ENCODE results near the gene PRUNE2.
"Not testable (repeated sequence)": the region's sequence is repeated elsewhere in the genome, so short reads cannot be mapped to it uniquely, and the experiment has no call there.

PRUNE2 gene

DNA sequence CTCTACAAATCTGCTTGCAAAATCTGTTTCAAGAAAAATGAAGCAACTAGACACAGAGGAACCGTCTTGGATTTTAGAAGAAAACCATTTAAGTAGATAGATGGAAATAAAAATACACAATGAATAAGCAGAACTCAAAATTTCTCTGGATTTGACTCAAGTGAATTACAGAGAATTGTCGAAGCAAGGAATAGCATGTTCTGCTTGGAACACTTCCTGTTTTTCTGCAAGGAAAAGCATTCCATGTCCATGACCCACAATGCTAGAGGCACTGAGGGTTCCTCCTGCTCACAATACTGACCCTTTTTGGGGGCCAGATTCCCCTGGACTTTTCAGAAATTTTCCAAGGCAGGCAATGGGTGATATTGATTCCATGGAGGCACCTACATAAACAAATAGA is 29.8 kb downstream of the PRUNE2 start:
- Histone ChIP-seq H3K4me3 (ENCODE audit: low read length in 2 of 2) (no peak overlapping the region), H3K36me3 (ENCODE audit: control insufficient read depth in 2 of 2, insufficient read depth in 2 of 2, low read length in 2 of 2) (no peaks in the 10 kb centered on the region), H3K9ac (ENCODE audit: low read depth in 1 of 2, low read length in 2 of 2) (no peak overlapping the region), H3K27me3 (ENCODE audit: control insufficient read depth in 2 of 2, insufficient read depth in 2 of 2, low read length in 2 of 2) (no peaks in the 10 kb centered on the region), H3K27ac (ENCODE audit: low read depth in 2 of 2, low read length in 2 of 2) (peak overlapping the region in 1 of 2 donors; percentile 37), H3K4me1 (ENCODE audit: control insufficient read depth in 2 of 2, insufficient read depth in 2 of 2, low read length in 2 of 2) (no peaks in the 10 kb centered on the region), H3K9me3 (ENCODE audit: control insufficient read depth in 2 of 2, low read length in 2 of 2) (no peaks in the 10 kb centered on the region)

DNA sequence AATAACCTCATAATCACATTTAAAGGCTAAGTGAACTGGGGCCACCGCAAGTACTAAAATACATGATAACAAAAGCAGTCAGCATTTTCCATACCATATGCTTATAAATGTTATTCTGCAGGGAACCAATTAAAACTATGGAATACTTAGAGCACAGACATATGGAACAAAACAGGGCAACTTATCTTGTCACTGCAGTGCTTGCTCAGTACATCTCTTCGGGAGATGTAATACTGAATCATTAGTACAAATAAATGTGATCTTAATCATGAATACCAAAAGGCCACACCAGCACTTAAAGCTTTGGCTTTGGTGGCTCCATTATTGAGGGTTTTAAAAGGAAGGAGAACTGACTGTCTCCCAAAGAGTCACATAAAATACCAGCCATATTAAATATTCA is 32.1 kb downstream of the PRUNE2 start:
- Histone ChIP-seq H3K4me3 (ENCODE audit: low read length in 2 of 2) (no peak overlapping the region), H3K4me1 (ENCODE audit: control insufficient read depth in 2 of 2, insufficient read depth in 2 of 2, low read length in 2 of 2) (no peaks in the 10 kb centered on the region), H3K9ac (ENCODE audit: low read depth in 1 of 2, low read length in 2 of 2) (no peak overlapping the region)

DNA sequence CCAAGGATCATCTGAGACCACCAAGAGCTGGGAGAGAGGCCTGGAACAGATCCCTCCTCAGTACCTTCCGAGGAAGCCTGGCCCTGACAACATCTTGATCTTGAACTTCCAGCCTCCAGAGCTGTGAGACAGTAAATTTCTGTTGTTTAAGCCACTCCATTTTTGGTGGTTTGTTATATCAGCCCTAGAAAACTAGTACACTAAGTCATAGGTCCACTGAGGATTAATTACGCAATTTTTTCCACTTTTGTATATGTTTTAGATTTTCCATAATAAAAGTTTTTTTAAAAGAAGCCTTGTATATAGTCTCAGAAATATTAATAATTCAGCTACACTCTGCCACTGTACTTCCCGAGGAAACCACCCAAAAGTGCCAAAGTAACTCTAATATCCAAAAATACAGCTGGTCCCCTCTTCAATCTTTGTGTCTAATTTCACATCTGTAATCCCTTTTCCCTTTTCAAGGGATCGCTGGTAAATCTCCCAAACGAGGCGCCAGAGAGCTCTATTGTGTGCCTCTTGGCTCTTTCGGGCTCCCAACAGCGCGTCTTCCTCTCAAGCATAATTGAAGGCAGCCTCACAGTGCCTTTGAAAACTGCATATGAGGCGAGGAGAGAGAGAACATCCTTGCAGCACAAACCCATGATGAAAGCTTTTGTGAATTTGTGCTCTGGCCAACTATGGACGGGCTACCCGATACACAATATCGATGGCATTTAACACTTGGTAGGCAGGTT is 32.7 kb downstream of the PRUNE2 start:
- H3K4me3 ChIP-seq (ENCODE audit: low read length in 2 of 2) = no peak overlapping the region
- H3K9me3 ChIP-seq (ENCODE audit: control insufficient read depth in 2 of 2, low read length in 2 of 2) = no peaks in the 10 kb centered on the region
- no peaks in the 10 kb centered on the region for H3K27me3 ChIP-seq (ENCODE audit: control insufficient read depth in 2 of 2, insufficient read depth in 2 of 2, low read length in 2 of 2)
- H3K36me3 ChIP-seq (ENCODE audit: control insufficient read depth in 2 of 2, insufficient read depth in 2 of 2, low read length in 2 of 2) = no peaks in the 10 kb centered on the region
- peak overlapping the region in 1 of 2 donors; percentile 8 for H3K27ac ChIP-seq (ENCODE audit: low read depth in 2 of 2, low read length in 2 of 2)
- no peaks in the 10 kb centered on the region for H3K4me1 ChIP-seq (ENCODE audit: control insufficient read depth in 2 of 2, insufficient read depth in 2 of 2, low read length in 2 of 2)
- H3K9ac ChIP-seq (ENCODE audit: low read depth in 1 of 2, low read length in 2 of 2) = no peak overlapping the region

More for the DNA sequence above, 32.1 kb downstream of the PRUNE2 start:
- Histone ChIP-seq H3K27ac (ENCODE audit: low read depth in 2 of 2, low read length in 2 of 2) (no peak overlapping the region), H3K27me3 (ENCODE audit: control insufficient read depth in 2 of 2, insufficient read depth in 2 of 2, low read length in 2 of 2) (no peaks in the 10 kb centered on the region), H3K9me3 (ENCODE audit: control insufficient read depth in 2 of 2, low read length in 2 of 2) (no peaks in the 10 kb centered on the region), H3K36me3 (ENCODE audit: control insufficient read depth in 2 of 2, insufficient read depth in 2 of 2, low read length in 2 of 2) (no peaks in the 10 kb centered on the region)

DNA sequence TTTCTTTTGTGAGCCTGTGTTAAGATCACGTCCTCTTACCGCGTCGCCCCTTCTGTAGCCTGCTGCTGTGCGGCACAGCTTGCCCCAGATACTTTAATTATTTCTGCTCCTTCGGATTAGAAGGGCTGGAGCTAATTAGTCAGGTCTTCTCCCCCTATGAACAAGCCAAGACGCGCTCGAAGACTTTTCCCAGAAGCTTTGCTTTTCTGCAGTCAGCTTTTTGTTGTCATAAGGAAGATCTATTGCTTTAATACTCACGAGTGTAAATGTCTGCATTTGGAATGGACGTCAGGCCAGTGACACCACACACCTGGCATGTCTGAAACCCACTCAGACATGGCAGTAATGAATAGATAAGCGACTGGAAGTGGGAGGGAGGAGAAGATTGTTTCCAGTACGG is 37.0 kb downstream of the PRUNE2 start:
- Histone ChIP-seq H3K36me3 (ENCODE audit: control insufficient read depth in 2 of 2, insufficient read depth in 2 of 2, low read length in 2 of 2) (no peaks in the 10 kb centered on the region), H3K4me1 (ENCODE audit: control insufficient read depth in 2 of 2, insufficient read depth in 2 of 2, low read length in 2 of 2) (no peaks in the 10 kb centered on the region), H3K27ac (ENCODE audit: low read depth in 2 of 2, low read length in 2 of 2) (no peak overlapping the region), H3K9ac (ENCODE audit: low read depth in 1 of 2, low read length in 2 of 2) (no peak overlapping the region), H3K27me3 (ENCODE audit: control insufficient read depth in 2 of 2, insufficient read depth in 2 of 2, low read length in 2 of 2) (no peaks in the 10 kb centered on the region), H3K4me3 (ENCODE audit: low read length in 2 of 2) (no peak overlapping the region), H3K9me3 (ENCODE audit: control insufficient read depth in 2 of 2, low read length in 2 of 2) (no peaks in the 10 kb centered on the region)

DNA sequence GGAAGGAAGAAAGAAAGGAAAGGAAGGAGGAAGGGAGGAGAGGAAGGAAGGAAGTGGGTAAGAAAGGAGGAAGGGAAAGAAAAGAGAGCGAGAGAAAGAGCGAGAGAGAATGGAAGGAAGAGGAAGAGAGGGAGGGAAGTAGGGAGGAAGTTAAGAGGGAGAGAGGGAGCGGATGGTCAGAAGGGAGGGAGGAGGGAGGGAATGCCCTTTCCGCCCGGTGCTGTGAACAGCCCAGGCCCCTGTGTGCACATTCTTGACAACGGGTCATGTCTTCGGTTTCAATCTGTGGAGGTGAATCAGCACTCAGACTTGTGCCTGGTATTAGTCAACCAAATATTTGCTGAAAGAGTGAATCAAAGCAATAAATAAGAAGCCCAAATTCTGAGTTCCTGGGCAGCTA is 39.2 kb downstream of the PRUNE2 start:
- Histone ChIP-seq H3K27ac (ENCODE audit: low read depth in 2 of 2, low read length in 2 of 2) (no peak overlapping the region), H3K9ac (ENCODE audit: low read depth in 1 of 2, low read length in 2 of 2) (no peak overlapping the region), H3K4me3 (ENCODE audit: low read length in 2 of 2) (no peak overlapping the region), H3K4me1 (ENCODE audit: control insufficient read depth in 2 of 2, insufficient read depth in 2 of 2, low read length in 2 of 2) (no peaks in the 10 kb centered on the region), H3K9me3 (ENCODE audit: control insufficient read depth in 2 of 2, low read length in 2 of 2) (no peaks in the 10 kb centered on the region), H3K27me3 (ENCODE audit: control insufficient read depth in 2 of 2, insufficient read depth in 2 of 2, low read length in 2 of 2) (no peaks in the 10 kb centered on the region), H3K36me3 (ENCODE audit: control insufficient read depth in 2 of 2, insufficient read depth in 2 of 2, low read length in 2 of 2) (no peaks in the 10 kb centered on the region)

DNA sequence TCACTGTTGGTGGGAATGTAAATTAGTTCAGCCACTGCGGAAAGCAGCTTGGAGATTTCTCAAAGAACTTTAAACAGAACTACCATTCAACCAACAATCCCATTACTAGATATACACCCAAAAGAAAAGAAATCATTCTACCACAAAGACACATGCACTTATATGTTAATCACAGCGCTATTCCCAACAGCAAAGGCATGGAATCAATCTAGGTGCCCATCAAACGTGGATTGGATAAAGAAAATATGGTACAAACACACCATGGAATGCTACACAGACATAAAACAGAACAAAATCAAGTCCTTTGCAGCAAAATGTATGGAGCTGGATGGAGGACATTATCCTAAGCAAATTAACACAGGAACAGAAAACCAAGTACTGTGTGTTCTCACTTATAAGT is 42.1 kb downstream of the PRUNE2 start:
- Histone ChIP-seq H3K4me1 (ENCODE audit: control insufficient read depth in 2 of 2, insufficient read depth in 2 of 2, low read length in 2 of 2) (no peaks in the 10 kb centered on the region), H3K36me3 (ENCODE audit: control insufficient read depth in 2 of 2, insufficient read depth in 2 of 2, low read length in 2 of 2) (no peaks in the 10 kb centered on the region), H3K9me3 (ENCODE audit: control insufficient read depth in 2 of 2, low read length in 2 of 2) (no peaks in the 10 kb centered on the region), H3K27me3 (ENCODE audit: control insufficient read depth in 2 of 2, insufficient read depth in 2 of 2, low read length in 2 of 2) (no peaks in the 10 kb centered on the region), H3K27ac (ENCODE audit: low read depth in 2 of 2, low read length in 2 of 2) (no peak overlapping the region), H3K4me3 (ENCODE audit: low read length in 2 of 2) (no peak overlapping the region), H3K9ac (ENCODE audit: low read depth in 1 of 2, low read length in 2 of 2) (no peak overlapping the region)

DNA sequence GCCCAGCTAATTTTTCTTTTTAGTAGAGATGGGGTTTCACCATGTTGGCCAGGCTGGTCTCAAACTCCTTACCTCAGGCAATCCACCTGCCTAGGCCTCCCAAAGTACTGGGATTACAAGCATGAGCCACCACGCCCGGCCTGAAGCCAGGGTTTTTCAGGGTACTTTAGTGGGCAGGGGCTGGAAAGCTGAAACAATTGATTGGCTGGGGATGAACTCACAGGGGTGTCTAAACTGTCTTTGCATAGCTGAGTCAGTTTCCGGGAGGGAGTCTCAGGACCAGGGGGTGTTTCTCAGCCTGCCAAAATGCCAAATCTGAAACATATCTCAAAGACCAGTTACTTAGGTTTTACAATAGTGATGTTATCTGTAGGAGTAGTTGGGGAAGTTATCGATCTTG is 46.1 kb downstream of the PRUNE2 start:
- Histone ChIP-seq H3K27ac (ENCODE audit: low read depth in 2 of 2, low read length in 2 of 2) (no peak overlapping the region), H3K27me3 (ENCODE audit: control insufficient read depth in 2 of 2, insufficient read depth in 2 of 2, low read length in 2 of 2) (no peaks in the 10 kb centered on the region), H3K36me3 (ENCODE audit: control insufficient read depth in 2 of 2, insufficient read depth in 2 of 2, low read length in 2 of 2) (no peaks in the 10 kb centered on the region), H3K9ac (ENCODE audit: low read depth in 1 of 2, low read length in 2 of 2) (no peak overlapping the region), H3K4me3 (ENCODE audit: low read length in 2 of 2) (no peak overlapping the region), H3K4me1 (ENCODE audit: control insufficient read depth in 2 of 2, insufficient read depth in 2 of 2, low read length in 2 of 2) (no peaks in the 10 kb centered on the region), H3K9me3 (ENCODE audit: control insufficient read depth in 2 of 2, low read length in 2 of 2) (no peaks in the 10 kb centered on the region)

DNA sequence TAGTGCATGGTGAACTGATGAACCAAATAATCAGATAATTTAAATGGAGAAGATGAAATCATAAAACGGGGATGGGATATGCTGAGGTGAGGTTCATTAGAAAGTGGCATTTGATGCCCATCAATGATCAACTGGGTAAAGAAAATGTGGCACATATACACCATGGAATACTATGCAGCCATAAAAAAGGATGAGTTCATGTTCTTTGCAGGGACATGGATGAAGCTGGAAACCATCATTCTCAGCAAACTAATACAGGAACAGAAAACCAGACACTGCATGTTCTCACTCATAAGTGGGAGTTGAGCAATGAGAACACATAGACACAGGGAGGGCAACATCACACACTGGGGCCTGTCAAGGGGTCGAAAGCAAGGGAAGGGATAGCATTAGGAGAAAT is 47.7 kb downstream of the PRUNE2 start:
- H3K9me3 ChIP-seq (ENCODE audit: control insufficient read depth in 2 of 2, low read length in 2 of 2); H3K27ac ChIP-seq (ENCODE audit: low read depth in 2 of 2, low read length in 2 of 2); H3K27me3 ChIP-seq (ENCODE audit: control insufficient read depth in 2 of 2, insufficient read depth in 2 of 2, low read length in 2 of 2); H3K4me3 ChIP-seq (ENCODE audit: low read length in 2 of 2); H3K4me1 ChIP-seq (ENCODE audit: control insufficient read depth in 2 of 2, insufficient read depth in 2 of 2, low read length in 2 of 2); H3K9ac ChIP-seq (ENCODE audit: low read depth in 1 of 2, low read length in 2 of 2); H3K36me3 ChIP-seq (ENCODE audit: control insufficient read depth in 2 of 2, insufficient read depth in 2 of 2, low read length in 2 of 2): not testable (repeated sequence)

DNA sequence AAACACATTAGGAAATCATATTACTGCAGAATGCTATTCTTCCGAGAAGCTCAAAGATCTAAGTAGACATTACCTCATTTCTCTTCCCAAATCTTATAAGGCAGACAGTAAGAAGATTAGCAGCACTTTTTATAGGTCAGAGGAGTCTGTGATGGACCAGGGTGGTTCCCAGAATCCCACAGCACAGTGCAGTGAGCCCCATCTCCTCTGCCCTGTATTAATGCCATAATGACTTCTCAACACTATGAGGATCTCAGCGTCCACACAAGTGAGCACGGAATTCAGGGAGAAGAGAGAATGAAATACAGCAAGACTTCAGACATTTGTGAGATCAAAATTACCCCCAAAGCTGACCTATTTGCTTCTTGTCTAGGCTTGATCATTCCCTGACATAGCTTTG is 49.9 kb downstream of the PRUNE2 start:
- Histone ChIP-seq H3K9ac (ENCODE audit: low read depth in 1 of 2, low read length in 2 of 2) (no peak overlapping the region), H3K27me3 (ENCODE audit: control insufficient read depth in 2 of 2, insufficient read depth in 2 of 2, low read length in 2 of 2) (no peaks in the 10 kb centered on the region), H3K36me3 (ENCODE audit: control insufficient read depth in 2 of 2, insufficient read depth in 2 of 2, low read length in 2 of 2) (no peaks in the 10 kb centered on the region), H3K4me3 (ENCODE audit: low read length in 2 of 2) (no peak overlapping the region), H3K27ac (ENCODE audit: low read depth in 2 of 2, low read length in 2 of 2) (no peak overlapping the region), H3K9me3 (ENCODE audit: control insufficient read depth in 2 of 2, low read length in 2 of 2) (no peaks in the 10 kb centered on the region), H3K4me1 (ENCODE audit: control insufficient read depth in 2 of 2, insufficient read depth in 2 of 2, low read length in 2 of 2) (no peaks in the 10 kb centered on the region)

DNA sequence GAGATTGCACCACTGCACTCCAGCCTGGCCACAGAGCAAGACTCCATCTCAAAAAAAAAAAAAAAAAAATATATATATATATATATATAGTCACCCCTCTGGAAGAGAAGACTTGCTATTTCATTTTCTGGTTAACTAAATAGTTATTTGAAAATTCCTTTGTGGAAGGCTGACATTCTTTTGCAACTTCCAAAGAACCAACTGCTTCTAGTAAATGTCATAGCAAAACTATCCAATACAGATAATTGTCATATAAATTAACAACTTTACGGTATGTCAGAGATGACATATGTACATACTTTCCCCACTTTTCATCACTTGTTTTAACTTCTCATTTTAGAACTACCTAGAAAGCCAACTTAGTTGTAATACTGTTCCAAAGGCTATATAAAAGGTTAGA is 50.9 kb downstream of the PRUNE2 start:
- no peak overlapping the region for H3K27ac ChIP-seq (ENCODE audit: low read depth in 2 of 2, low read length in 2 of 2)
- no peak overlapping the region for H3K9ac ChIP-seq (ENCODE audit: low read depth in 1 of 2, low read length in 2 of 2)
- H3K9me3 ChIP-seq (ENCODE audit: control insufficient read depth in 2 of 2, low read length in 2 of 2) = no peaks in the 10 kb centered on the region
- H3K36me3 ChIP-seq (ENCODE audit: control insufficient read depth in 2 of 2, insufficient read depth in 2 of 2, low read length in 2 of 2) = no peaks in the 10 kb centered on the region
- H3K4me3 ChIP-seq (ENCODE audit: low read length in 2 of 2) = no peak overlapping the region
- no peaks in the 10 kb centered on the region for H3K4me1 ChIP-seq (ENCODE audit: control insufficient read depth in 2 of 2, insufficient read depth in 2 of 2, low read length in 2 of 2)
- no peaks in the 10 kb centered on the region for H3K27me3 ChIP-seq (ENCODE audit: control insufficient read depth in 2 of 2, insufficient read depth in 2 of 2, low read length in 2 of 2)

DNA sequence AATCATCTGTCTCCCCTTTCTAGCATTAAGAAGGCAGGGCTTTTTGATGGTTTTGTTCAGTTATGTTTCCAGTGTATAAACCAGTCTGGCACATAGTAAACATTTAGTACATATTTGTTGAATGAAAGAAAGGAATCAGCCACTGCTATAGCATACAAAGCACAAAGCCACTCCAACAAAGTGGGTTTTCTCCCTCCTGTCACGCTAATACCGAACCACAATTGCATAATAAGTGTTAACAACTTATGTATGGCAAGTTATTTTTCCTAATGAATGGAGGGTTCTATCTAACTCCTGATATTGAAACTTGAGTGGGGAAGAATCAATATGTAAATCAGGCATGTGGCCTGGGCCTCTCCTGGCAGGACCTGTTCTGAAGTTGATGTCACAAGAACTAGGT is 53.9 kb downstream of the PRUNE2 start:
- no peaks in the 10 kb centered on the region for H3K9me3 ChIP-seq (ENCODE audit: control insufficient read depth in 2 of 2, low read length in 2 of 2)
- no peaks in the 10 kb centered on the region for H3K4me1 ChIP-seq (ENCODE audit: control insufficient read depth in 2 of 2, insufficient read depth in 2 of 2, low read length in 2 of 2)
- H3K27me3 ChIP-seq (ENCODE audit: control insufficient read depth in 2 of 2, insufficient read depth in 2 of 2, low read length in 2 of 2) = no peaks in the 10 kb centered on the region
- H3K36me3 ChIP-seq (ENCODE audit: control insufficient read depth in 2 of 2, insufficient read depth in 2 of 2, low read length in 2 of 2) = no peaks in the 10 kb centered on the region
- no peak overlapping the region for H3K27ac ChIP-seq (ENCODE audit: low read depth in 2 of 2, low read length in 2 of 2)
- H3K9ac ChIP-seq (ENCODE audit: low read depth in 1 of 2, low read length in 2 of 2) = no peak overlapping the region
- no peak overlapping the region for H3K4me3 ChIP-seq (ENCODE audit: low read length in 2 of 2)
